ENCODE measurements around the gene FJX1.

FJX1 gene

DNA sequence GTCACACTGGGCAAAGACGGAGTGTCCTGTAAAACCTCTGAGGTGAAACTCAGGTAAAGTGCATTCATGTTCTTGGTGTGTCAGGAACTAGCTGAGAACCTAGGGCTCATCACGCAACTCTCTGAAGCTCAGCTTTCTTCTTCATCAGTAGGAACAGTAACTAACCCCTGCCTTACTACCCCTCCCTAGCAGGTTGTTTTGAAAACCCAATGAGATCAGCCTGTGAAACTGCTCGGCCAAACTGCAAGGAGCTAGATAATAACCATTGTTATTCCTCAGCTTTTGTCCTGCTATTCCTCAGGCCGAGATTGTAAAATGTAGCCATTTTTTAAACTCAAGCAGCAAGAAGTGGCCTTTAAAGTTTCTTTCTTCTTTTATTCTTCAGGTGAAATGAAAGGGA lies 9.8 kb upstream of the FJX1 start:
- DNase-seq: no peak

DNA sequence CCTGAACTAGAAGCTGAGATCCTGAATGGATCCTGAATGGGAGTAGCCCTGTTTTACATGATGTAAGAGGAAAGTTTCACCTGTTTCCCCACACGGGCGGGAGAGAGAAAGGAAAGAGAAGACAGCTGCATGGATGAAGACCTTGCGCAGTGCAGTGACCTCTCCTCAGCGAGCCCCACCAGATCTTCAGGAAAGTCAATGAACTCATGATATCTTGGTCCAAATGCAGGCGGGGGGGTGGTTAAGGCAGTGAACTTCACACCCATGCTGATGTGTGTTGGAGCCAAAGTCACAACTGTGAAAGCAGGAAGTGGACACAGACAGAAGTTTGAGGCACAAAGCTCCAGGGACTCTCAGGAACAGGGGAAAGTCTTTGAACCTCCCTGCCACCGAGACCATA lies 8.6 kb upstream of the FJX1 start:
- no peak for DNase-seq

DNA sequence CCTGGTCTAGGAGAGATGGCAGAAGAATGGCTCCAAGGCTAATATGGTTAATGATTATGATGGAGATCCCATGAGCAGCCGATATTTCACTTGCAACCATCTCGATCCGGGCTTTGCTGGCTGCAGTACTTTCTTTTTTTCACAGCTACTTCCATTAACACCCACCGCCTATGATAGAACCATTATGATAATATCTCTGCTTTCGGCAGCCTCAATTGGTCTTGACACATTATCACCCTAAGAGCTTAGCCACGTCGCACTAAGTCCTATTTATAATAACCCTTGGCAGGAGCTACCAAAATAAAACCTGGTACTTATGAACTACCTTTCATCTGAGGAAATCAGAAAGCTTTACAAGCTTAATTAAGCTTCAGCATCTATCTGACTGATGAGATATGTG lies 7.6 kb upstream of the FJX1 start:
- DNase-seq: no peak

DNA sequence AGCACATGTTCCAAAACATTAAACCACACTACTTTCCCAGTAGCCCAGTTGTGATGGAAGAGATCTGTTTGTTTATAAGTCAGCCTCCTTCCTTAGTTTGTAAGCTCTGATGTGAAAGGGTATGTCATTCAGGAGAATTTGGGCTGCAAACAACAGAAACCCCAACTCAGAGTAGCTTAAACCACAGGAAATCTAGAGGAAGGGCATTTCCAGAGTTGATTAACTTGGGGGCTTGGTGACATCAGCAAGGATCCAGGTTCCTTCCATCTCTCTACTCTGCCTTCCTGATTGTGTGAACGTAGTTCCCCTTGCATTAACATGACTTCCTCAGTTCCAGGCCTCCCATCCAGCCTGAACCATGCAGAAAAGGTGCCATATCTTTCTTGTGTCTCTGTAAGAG lies 6.5 kb upstream of the FJX1 start:
- DNase-seq: no peak

DNA sequence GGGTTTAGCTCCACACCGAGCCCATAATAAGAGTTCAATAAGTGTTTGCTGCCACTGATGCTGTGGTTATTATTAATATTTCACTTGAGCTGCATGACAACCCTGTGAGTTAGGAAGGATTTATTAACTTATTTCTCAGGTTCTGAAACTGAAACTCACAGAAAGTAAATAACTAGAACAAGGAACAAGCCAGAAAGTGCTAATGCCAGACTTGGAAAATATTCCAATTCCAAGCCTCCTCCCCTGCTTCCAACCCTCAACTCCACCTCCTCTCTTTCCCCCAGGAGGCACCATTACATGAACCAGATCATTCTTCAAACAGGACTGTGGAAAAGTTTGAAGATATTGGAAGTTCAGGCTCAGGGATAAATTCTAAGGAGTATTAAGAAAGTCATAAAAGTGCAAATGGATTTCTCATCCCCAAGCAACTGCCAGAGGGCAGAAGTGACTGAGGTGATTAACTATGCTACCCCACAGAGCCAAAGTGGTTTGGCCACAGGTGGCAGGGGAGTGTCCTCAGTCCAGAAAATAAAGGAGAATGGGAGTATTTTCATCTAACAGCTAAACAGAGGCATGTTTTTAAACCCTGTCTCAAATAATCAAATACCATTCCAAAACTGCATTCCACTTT lies 3.2 kb upstream of the FJX1 start:
- no peak for DNase-seq

DNA sequence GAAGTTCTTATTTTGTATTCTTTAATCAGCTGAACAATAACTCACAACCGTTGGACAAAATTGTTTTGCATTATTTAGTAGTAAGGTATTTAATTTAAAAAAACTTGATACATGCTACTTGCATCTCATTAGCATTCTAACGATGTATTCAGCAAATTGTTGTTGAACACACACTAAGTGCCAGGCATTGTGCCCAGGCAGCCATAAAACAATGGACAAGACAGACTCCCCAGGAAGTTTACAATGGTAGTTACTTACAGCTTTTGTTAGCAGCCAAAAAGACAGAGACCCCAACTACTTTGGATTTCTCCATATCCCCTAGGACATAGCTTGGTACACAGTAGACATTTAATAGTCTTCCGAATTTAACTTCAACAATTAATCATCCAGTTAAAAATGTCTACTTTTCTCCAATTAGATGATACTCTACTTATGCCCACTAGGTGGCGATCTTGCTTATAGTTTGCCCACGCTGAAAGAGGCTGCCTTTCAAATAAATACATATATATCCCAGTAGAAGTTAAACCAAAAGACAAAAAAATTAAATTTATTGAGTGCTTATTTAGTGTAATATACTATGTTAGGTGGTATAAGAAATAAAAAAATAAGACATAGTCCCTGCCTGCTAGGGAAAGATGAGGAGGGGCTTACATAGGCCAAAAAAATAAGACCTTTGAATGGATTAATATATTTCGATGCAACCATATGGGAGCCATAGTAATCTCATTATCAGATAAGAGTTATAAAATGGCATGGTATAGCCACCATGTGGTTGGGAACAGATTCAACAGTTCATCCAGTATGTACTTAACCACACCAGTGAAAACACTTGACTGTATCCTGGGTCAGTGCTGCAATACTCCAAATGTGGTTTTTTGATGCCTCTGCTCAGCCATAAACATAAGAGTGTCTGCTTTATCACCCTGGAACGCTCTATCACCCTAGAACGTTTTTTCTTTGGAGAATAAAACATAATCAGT lies 2.0 kb upstream of the FJX1 start:
- no peak for DNase-seq

DNA sequence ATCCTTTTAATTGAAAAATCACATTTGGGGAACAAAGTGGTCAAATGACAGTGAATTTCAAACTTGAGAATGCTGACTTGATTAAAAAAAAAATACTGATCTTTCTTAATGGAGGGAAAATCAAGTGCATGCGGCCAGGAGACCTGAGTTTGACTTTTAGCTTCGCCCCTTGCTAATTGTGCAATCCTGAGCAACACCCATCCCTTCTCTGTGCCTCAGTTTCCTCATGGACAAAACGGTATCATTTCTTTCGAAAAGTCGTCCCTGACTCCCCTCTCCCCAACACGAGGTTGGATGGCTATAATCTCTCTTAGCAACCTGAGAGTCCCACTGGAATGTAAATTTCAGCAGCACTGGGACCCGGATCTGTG lies 959 bp upstream of the FJX1 start:
- DNase-seq: no peak

DNA sequence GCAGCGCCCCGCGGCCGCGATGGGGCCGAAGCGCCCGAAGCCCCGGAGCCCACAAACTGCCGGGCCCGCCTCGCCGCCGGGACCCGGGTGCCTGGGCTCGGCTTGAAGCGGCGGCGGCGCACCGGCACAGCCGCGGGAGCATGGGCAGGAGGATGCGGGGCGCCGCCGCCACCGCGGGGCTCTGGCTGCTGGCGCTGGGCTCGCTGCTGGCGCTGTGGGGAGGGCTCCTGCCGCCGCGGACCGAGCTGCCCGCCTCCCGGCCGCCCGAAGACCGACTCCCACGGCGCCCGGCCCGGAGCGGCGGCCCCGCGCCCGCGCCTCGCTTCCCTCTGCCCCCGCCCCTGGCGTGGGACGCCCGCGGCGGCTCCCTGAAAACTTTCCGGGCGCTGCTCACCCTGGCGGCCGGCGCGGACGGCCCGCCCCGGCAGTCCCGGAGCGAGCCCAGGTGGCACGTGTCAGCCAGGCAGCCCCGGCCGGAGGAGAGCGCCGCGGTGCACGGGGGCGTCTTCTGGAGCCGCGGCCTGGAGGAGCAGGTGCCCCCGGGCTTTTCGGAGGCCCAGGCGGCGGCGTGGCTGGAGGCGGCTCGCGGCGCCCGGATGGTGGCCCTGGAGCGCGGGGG lies 346 bp downstream of the FJX1 start:
- DNase-seq: no peak

DNA sequence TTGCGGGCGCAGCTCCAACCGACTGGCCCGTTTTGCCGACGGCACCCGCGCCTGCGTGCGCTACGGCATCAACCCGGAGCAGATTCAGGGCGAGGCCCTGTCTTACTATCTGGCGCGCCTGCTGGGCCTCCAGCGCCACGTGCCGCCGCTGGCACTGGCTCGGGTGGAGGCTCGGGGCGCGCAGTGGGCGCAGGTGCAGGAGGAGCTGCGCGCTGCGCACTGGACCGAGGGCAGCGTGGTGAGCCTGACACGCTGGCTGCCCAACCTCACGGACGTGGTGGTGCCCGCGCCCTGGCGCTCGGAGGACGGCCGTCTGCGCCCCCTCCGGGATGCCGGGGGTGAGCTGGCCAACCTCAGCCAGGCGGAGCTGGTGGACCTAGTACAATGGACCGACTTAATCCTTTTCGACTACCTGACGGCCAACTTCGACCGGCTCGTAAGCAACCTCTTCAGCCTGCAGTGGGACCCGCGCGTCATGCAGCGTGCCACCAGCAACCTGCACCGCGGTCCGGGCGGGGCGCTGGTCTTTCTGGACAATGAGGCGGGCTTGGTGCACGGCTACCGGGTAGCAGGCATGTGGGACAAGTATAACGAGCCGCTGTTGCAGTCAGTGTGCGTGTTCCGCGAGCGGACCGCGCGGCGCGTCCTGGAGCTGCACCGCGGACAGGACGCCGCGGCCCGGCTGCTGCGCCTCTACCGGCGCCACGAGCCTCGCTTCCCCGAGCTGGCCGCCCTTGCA lies 1.0 kb downstream of the FJX1 start:
- DNase-seq: peak; percentile 23

DNA sequence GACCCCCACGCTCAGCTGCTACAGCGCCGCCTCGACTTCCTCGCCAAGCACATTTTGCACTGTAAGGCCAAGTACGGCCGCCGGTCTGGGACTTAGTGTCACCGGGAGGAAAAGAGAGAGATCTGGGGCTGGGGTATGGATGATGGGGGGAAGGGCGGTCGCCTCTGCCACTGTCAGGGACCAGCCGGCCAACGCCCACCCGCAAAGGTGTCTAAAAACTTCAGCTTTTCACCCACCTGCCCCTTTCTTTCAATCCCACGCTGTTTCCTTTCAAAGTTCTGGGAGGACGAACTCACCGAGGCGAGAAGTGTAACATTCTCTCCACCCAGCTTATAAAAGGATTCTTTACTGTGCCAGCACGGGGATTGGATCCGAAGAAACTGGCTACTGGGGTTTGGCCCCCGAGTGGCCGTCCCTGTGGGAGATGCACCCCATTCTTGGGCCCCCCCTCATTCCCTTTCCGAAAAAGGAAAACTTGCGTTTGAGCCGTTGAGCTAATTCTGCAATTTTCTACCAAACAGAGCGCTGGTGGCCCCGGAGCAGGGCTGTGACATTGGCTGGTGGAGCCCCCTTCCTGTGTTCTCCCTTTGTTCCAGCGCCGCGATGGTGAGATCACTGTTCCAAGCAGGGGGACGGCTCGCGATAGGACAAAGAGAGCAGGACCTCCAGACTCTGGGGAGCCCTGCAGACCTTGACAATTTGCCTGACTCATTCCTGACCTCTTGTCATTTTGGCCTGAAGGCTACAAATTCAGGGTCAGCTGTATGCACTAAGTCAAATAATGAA lies 1.8 kb downstream of the FJX1 start:
- no peak for DNase-seq

DNA sequence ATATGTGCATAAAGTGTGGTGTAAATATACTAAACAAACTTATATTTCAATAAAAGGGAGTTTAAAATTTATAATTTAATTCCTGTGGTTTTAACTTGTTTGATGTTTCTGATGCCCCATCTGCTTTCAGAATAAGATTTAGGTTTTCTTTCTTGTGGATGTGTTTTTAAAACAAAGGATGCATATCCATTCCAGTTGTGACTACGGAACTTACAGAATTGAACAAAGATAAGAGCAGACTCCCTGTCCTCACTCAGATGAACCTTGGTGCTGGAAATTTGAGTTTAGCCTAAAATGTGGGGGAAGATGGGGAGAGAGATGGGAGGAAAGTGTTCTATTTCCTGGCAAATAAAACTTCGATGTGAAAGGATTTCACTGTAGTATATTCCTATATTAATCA lies 2.5 kb downstream of the FJX1 start:
- DNase-seq: no peak

DNA sequence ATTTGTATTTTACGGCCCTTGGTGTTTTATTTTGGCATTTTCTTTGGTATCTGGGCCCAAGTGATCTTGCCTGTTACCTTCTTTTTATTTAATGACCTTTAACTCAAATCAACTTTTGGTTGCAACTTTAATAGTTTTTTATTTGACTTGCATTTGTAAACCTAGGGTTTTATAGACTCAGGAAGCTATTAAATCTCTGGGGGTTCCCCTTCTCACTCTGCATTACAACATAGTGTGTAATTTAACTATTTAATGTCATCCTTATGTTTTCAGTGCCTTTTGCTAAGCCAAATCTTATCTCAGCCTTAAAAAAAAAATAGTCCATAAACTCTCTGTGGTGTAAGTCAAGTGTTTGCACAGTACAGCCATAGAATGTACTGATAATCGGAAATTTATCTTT lies 3.4 kb downstream of the FJX1 start:
- DNase-seq: no peak

DNA sequence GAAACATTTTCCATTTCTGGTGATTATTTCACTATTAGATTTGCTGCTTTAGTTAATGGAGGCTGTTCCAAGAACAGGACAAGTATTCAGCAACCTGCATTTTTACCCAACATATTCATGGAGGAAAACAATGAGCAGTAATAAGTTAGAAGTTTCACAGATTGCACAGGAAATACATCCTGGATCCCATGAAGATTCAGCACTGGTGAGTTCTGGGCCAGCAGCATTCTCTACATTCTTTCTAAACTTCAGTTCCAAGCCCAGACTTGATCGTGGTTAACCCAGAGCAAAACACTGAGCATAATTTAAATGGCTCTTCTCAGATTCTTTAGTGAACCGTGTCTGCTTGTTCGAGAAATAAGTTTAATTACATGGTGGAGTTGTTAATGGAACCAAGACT lies 3.8 kb downstream of the FJX1 start:
- no peak for DNase-seq

DNA sequence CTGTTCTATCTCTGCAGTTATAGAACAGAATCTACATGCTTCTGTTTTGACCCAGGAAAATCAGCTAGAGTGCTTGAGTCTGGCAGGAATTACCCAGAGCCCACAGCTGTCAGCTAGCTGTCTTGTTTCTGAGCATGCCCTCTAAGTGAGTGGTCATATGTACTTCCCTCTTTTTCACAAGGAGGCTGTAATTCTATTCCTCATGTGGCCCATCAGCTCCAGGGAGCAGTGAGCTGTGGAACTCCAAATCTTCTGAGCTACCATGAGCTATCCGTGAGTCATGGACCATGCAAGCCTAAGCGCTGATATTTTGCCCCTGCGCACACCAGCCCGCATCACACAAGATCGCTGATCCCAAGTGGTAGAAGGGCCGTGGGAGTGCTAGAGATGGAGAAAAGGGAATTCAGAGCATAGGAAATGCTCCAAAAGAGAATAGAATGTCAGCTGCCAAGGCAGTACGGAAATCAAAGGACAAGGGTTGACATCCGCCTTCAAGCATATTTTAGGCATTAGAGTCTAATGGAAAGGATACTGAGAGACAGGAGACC lies 5.4 kb downstream of the FJX1 start:
- DNase-seq: no peak

DNA sequence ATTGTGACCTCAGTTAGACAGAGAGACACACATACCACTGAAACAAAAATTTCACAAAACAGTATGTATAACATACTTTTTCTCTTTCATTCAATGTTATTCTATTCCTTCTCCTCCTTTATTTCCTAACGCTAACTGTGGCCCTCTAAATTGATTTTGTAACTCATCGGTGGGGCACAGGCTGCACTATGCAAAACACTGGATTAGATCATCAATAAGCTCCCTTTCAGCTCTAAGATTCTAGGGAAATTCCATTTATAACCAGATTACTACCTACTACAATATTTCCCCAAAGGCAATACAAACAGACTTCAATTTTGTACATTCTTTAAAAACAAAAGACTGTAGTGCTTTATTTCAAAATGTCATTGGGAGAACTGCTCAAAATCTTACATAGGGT lies 6.1 kb downstream of the FJX1 start:
- no peak for DNase-seq

DNA sequence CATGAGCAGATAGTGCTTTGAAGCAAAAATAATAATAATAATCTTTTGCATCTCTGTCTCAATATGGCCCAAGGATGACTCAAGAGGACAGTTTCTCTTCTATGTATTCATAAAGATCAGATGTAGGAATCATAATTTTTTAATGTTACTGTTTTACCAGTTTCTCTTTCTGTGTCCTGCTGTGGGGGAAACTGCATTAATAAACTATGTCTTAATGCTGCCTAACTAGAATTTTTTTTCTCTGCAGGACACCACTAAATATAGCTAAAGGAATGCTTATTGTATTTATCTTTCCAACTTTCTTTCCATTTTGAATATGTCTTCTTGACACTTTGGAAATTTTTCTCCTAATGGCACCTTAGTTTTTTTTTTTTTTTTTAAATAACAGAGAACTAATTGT lies 6.5 kb downstream of the FJX1 start:
- DNase-seq: no peak

DNA sequence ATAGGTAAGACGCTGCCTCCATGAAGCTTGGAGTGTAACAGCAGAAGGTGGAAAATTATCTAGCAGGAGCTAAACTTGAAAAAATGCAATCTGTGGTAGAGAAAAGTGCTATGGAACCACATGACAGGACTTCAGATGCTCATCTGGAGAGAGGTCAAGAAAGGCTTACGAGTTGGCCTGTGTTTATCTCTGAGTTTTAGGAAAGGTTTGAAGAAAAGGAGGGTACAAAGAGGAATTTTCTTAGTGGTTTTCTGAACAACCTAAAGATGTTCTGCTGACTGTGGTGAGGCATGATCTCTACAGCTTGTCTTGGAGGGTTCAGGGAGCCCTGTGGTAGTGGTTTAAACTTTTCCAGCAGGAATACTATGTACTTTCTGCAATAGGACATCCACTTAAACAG lies 8.2 kb downstream of the FJX1 start:
- no peak for DNase-seq

DNA sequence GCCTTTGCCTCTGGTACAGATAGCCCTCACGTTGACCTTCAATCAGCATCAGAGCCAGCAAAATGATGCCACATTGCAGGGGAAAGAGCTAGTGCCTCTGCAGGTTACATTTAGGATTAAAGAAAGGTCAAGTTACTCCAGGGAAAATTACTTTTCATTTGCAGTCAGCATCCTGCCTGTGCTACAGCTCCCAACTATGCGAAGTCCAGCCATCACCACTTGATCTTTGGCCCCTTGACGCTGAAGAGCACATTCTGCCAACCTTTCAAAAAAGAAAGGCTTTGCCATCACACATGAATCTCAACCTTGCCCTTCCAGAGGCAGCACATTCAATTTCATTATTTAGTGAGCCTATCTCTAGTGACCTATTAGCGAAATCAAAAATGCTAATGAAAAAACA lies 11.3 kb downstream of the FJX1 start:
- no peak for DNase-seq

DNA sequence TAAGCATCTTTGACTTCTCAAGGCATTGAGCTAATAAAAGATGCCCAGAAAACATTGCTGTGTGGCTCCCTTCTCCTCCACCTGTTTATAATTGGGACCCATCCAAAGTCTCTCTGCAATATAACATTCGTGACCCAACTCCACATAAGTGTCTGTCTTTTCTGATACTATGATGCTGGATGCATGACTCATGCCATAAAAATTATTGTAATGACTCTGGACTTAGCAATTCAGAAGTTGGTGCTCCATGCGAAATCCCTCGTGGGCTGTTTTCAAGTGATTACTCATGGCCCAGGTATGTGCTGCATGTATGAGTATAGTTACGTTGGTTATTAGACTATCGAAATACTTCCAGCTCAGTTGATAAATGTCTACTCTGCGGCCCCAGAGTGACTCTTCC lies 11.7 kb downstream of the FJX1 start:
- no peak for DNase-seq

DNA sequence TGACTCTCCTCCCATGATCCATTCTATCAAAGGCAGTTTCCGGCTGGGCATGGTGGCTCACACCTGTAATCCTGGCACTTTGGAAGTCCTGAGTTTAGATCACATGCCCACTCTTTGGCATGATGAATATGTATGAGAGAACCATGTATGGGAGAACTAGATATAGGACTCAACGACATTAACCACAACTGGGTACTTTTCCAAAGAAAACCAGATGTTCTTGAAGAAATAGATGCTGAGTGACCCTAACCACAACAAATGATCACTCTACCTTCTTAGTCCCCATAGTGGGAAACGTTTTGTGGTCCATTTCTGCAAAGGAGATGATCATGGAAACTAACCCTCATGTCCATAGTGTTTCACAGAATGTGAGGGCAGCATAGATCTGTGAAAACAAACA lies 13.6 kb downstream of the FJX1 start:
- no peak for DNase-seq

DNA sequence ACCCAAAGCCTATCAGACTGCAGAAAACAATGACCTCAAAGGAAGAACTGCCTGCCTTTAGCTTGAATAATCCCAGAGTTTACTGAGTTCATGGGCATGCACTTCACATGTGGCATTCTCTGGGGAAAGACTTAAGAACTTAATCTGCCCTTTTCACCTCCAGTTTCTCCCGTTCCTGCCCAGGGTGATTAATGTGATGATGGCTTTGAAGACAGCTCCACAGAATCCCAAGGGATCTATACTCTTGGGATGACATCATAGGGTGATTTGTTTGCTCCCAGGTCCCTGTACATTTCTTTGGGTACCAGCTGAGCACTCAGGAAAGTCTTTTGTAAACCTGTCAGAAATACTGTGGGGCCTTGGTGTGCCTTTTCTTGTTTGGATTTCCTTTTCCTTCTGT lies 14.0 kb downstream of the FJX1 start:
- DNase-seq: no peak

DNA sequence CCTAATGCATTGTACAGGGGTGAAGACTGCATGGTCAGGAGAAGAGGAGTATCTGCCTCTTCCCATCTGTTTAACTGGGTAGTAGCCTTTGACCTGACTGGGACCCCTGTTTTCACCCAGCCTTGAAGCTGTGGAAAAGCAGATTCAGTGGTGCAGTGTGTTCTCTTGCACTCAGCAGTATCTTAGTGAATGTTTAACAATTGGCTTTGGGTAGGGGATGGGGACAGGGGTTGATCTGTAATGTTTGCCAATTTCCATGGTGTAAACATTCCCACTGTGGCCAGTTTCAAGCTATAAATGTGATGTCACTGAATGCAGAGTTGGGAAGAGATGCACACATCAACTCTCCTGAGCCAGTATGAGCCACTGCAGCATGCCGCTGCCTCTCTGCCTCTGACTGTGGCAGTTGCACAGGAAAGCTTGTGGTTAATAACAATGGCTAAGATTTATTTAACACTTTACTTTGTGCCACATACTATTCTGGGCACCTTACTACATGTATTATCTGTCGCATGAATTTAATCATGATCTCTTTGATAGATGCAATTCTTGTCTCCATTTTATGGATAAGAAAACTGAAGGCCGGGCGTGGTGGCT lies 15.7 kb downstream of the FJX1 start:
- no peak for DNase-seq
